GM21360 (cell line): ENCODE measurements around the gene TOLLIP.

Experiments
- ATAC-seq: cut with Tn5 transposase; IDR thresholded peaks from one replicate; pipeline ENCODE4 v1.9.1; 2021; ENCODE audit warnings: mild to moderate bottlenecking, moderate library complexity; ENCODE audit not compliant: unreplicated experiment

The TOLLIP gene

DNA sequence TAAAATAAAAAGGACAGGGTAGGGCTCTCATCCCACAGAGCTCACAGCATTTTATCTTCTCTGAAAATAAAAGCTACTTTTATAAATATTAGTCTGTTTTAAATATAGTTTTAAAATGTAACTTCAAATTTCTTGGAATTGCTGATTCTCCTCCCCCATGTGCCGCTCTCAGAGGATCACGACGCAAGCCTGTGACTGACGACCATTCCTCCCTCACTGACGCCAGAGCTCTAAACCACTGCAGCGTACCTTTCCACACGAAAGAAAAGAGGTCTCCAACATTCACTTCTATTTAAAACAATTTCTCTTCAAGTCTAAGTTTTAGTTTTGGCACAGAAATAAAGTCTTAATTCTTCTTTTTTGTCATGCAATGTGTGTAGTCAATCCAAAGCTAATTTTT, 9.3 kb downstream of the TOLLIP start:
- ATAC-seq = no peak

DNA sequence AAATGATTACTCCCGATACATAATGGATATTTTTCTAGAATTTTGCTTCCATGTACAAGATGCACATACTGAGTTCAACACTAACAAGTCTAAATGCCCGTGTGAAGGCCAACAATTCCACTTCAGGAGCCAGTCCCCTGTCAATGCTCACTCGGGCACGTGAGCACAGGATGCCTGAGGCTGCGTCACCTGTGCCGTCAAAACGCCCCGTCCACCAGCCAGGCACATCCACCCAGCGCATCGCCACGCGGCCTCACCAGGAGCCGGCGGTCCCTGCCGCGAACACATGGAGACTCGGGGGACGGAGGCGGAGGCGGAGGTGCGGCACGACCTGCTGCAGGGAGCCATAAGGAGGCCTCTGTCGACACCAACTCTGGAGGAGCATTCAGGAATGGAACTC, 9.8 kb downstream of the TOLLIP start:
- no peak for ATAC-seq

DNA sequence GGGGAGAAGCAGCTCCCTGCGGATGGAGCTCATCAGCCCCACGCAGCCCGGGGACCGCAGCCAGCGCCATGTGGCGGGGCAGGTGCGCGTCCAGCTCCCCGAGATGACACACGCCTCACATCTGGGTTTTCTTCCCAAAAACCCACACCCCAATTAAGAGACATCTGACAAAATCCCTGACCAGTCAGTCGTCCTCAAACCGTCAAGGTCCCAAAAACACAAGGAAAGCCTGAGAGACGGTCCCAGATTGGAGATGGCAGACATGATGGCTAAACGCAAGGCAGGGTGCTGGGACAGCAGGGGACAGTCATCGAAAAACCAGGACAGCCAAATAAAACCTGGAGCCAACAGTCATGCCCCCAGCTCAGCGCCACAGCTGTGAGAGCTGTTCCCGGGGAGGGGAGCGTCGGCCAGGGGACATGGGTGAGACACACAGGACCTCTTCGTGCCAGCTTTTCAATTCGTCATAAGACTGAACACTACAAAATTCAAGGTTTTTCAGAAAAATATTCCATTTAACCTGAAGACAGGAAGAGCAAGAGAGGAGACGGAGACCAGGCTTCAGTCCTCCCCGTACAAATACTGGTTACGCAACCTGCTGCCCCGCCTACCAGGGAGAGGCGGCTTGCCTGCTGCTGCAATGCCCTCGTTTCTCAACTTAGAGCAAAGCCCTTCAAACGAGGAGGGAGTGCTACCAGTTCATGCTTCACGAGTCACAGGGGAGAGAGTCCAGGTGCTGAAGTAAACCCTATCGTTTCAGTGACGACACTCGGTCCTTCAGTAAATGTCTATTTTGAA, 10.5 kb downstream of the TOLLIP start:
- no peak for ATAC-seq

DNA sequence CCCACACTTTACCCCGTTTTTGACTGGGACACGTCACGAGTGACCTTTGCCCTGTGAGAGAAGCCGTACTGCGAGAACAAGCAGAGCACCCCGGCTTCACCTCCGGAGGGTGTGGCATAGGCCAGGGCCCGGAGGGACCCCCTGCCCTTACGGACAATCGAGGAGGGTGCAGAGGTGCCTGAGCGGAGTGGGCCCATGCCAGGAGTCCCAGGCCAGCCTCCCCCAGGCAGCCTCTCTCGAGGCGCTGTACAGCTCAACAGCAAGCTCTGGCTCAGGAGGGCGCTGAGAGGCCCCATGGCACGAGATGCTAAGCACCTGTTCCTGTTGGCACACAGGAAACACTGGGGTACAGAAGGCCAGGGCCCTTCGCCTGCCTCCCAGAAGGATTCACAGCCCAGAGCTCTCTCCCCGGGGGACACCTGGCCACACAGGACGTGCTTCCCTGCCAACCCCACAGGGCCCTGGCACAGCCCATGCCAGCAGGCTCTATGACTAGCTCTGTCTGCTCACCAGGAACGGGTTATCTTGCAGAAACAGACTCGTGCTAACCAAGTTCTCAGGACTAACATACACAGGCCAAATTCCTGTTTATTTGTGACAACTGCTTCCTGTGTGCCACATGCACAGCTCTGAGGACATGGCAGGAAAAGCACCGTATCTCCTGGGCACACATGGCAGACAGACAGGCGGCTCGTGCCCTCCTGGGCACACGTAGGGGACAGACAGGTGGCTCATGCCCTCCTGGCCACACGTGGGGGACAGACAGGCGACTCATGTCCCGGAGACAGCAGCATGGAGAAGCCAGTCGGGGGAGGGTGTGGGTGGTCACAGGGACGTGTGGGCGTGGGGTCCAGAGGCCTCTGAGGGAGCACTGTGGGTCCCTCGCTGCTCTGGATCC, 11.6 kb downstream of the TOLLIP start:
- no peak for ATAC-seq

DNA sequence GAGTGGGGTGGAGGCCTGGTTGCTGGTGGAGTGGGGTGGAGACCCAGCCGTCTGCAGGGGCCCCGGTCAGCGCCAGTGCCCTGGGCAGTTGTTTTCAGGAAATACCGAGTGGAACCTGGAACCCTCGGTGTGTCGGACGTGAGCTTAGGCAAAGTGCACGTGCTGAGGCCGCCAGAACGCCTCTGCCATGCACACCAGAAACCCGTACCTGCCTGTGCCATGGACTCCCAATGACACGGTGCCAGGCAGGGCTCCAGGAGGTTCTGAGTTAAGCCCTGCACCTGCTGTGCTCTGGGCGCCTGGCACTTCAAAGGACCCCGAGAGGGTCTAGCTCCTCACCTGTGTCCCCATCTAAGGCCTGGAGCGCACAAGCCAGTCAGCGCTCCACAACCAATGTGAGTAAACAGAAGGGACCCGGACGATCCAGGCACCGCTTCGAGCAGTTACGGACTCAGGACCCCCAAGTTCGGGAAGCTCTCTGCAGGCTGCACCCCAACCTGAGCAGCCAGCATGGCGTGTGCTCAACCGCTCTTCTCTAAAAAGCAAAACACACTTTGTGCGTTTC, 12.3 kb downstream of the TOLLIP start:
- no peak for ATAC-seq

DNA sequence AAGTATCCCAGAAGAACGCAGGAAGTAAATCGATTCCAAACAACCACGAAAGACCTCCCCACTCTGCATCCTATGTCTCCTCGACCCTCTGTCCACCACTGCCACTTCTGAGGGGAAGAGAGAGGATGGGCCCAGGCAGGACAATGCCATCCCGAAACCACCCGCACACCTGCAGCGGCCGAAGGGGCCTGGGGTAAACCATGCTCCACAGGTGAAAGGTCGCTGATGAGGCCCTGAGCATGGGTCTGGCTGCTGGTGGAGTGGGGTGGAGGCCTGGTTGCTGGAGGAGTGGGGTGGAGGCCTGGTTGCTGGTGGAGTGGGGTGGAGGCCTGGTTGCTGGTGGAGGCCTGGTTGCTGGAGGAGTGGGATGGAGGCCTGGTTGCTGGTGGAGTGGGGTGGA, 13.1 kb downstream of the TOLLIP start:
- ATAC-seq = no peak

DNA sequence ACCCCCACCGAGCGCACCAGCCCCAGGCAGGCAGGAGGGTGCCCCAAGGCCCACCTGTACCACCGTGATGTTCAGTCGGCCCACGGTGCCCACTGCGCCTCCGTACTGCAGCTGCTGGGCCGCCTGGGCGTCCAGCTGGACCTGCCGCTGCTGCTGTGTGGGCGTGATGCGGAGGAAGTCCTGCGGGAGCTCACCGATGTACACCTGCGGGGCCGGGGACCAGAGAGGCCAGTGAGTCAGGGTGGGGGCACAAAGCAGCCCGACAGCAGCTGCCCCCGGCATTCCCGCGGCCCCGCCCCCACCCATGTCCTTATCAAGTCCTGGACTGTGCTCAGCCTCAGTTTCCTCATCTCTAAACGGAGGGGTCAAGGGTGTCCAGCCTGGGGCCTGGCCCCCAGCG, 13.8 kb downstream of the TOLLIP start:
- no peak for ATAC-seq

DNA sequence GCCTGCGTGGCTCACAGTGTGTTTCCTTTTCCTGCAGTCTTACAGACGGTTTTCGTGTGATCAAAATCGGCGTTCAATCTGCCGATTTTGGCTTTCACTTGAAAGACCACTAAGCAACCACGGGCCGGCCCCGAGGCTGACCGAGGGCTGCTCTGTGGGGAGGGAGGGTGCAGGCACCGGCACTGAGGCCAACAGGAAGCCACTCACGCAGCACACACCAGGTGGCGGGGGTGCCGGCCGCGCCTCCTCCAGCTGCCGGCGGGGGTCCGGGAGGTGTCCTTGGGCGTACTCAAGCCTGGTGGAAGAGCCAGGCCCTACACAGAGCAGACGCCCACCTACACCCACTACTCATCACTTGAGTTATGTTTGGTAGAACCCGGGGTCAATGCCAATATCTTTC, 14.3 kb downstream of the TOLLIP start:
- ATAC-seq = no peak

DNA sequence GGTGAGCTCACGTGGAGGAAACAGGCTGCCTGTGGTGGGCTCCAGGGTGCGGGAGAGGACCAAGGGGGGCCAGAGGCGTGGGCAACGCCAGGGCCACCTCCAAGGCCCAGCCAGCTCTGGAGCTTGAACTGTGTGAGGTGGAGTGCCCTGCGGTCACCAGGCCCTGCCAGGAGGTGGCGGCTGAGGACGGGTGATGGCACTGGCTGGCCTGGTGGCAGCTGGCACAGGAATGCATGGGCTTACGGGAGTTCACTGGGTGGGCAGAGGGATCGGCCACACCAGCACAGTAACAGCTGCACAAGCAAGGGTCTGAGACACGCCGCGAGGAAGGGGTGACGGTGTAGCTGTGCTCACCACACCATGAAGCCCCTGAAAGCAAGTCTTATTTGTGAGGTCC, 15.8 kb downstream of the TOLLIP start:
- ATAC-seq = no peak

DNA sequence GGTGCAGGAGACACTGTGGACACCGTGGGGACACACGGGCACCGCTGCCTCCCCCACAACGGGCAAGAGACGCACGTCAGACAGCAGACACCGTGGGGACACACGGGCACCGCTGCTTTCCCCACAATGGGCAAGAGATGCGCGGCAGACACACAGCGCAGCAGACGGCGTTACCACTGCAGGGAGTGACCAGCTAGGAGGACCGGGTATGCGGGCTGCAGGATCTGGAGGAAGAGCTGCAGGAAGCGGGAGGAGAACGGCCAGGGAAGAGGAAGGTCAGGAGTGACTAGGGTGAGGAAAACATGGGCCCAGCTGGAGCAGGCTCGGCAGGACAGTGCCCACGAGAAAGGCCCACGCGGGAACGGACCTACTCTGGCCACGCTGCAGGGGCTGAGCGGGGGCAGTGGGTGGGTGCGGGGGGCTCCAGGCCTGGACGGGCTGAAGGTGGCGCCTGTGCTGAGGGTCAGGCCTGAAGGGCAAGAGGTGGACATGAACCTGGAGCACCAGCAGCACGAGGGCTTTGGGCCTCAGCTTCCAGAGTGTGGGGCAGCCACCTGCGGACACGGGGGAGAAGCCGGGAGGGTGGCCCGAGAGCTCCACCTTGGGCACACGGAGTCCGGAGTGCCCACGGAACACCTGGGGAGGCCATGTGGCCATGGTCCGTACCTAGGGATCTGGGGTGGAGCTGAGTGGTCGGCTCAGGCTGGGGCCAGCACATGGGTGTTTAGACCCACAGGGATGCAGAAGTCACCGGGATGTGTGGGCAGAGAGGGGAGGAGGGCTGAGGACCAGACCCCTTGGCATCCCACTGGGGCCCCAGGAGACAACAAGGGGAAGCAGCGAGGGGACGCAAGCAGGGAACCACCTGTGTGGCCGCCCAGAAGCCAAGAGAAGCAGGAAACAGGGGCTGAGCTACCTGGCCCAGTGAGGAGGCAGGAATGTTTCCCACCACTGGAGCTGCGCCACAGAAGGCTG, 16.5 kb downstream of the TOLLIP start:
- no peak for ATAC-seq

DNA sequence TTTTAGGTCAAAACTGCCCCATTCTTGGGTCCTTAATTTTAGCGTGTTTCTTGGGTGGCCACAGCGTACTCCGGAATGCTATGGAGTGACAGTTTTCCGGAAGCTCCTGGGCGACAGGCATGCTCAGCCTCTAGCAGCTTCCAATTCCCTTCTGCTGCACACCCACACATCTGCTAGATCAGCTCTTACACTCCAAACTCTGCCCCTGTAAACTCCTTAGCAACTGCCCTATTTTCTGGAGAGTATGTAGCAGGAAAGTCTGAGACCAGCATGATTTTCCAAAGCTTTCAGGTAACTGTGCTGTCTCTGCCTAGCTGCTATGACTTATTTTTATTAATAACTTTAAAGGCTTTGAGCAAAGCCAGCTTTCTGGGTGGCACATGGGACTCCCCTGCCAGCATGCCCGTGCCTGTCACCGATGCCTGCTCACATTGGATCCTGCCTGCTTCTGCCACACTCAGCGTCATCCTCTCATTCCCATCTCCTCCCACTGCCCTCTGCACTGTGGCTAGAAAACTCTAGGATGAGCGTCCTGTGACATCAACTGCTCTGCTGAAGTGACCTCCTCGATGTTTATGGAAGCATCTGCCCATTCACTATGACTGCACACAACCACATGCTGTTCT, 17.3 kb downstream of the TOLLIP start:
- no peak for ATAC-seq

DNA sequence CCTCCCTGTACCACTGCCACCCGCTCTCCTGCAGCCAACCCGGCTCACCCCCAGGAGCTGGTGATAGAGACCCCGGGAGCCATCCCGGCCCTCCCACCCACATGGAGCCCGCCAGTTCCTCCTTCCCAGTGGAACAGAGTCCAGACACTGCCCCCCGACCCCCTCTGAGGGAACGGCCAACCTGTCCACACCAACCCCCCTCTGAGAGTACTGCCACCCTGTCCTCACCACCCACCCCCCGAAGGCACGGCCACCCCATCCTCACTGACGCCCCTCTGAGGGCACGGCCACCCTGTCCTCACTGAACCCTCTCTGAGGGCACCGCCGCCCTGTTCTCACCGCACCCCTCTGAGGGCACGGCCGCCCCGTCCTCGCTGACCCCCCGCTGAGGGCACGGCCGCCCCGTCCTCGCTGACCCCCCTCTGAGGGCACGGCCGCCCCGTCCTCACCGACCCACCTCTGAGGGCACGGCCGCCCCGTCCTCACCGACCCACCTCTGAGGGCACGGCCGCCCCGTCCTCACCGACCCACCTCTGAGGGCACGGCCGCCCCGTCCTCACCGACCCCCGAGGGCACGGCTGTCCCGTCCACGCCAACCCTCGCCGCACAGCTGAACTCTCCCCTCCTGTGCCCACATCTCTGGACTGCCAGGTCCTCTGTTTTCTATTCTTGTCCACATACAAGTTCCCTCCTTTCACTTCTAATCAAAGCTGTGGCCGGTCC, 18.0 kb downstream of the TOLLIP start:
- no peak for ATAC-seq

DNA sequence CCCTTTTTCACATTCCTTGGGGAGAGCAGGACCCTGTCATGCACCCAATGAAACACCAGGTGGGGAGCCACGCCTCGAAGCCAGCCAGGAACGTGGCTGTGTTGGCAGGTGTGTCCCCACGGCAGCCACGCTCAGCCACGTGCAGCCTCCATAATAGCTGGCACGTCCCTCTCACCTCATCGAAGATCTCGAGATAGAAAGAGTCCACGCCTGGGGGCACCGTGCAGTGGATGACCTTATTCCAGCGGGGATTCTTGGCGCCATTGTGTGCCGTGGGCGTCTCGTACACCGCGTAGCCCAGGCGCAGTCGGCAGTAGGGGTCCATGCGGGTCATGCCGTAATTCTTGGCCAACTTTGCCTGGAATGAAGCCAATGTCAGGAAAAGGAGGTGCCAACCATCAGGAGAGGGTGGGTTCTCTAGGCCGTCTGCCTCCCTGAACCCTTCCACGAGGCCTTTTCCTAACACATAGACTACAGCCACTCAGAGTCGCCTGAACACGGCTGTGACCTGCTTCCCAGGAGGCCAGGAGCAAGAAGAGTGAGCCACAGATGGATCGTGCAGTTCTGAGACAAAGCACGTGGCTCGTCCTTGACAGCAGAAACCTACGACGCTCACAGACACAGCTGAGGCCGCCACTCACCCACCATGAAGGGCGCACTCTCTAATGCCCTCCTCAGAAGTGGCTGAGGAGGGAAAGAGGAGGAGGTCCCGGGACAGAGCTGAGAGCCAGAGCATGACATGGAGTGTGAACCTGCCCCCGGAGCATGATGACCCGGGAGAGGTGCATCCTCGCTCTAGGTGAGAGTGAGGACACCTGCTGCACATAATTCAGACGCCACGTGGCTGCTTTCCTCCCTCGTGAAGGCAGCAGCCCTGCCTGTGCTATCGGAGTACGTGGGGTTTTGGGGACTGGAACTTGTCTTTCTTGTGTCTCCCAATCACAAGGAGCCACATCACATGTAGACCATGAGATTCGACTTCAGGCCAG, 19.1 kb downstream of the TOLLIP start:
- no peak for ATAC-seq

DNA sequence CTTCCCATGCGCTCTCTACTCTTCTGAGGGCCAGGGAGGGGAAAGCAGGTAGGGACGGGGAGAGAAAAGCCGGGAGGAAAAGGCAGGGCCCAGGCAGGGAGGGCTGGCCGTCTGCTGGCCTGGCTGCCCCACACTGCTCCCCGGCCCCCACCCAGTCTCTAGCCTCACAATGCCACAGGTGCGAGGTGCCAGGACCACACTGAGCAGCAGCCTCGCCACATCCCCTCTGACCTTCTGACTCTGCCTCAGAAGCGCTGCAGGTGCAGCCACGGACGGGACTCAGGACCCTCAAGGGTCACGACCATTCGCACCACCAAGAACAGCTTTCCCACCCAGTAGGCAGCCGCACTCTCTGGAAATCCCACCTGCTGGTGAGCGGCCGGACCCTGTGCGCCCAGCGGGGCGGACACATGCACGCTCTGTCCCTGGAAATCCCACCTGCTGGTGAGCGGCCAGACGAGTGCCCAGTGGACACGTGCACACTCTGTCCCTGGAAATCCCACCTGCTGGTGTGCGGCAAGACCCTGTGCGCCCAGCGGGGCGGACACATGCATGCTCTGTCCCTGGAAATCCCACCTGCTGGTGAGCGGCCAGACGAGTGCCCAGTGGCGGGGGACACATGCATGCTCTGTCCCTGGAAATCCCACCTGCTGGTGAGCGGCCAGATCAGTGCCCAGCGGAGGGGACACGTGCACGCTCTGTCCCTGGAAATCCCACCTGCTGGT, 20.1 kb downstream of the TOLLIP start:
- no peak for ATAC-seq

DNA sequence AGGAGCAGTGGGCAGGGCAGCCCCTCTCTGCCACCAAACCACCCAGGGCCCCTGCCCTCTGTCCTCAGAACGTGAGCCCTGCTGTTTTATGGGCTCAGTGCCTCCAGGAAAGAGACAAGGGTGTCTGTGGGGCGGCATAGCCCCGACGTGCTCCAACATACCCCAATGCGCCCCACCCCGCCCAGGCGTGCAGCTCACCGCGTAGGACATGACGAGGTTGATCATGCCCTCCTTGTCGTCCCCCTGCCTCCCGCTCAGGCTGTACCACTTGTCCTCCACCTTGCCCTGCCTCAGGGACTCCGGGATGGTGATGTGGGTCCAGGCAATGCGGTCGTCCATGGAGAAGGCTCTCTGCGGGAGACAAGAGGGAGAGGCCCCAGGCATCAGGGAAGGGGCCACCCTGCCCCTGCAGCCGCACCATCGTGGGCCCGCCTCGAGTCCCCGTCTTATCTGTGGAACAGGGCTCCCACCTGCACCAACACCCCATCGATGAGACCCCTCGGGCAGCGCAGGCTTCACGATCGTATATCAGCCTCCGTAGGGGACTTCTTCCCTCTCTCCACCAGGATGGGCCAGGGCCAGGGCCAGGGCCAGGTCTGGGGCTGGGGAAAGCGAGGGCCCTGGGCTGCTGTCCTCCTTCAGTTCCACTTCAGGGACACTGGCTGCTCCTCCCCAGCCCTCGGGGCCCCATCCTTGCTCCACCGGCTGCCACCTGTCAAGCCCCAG, 20.8 kb downstream of the TOLLIP start:
- ATAC-seq = no peak

DNA sequence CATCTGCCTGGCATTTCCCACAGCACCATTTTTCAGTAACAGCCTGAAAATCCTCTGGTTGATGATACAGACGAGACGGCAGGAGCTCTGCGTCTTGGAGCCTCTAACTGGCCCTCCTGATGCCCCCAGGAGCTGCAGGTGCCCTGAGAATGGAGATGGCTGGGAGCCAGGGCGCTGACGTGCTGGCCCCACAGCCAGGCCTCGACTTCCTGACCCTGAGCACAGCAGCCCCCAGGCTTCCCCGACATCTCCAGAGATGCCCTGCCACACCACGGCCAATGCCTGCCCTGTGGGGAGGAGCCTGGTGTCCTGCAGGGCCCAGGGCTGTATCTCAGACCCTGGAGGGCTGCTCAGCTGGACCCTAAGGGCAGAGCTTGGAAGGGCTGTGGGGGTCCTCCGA, 21.5 kb downstream of the TOLLIP start:
- ATAC-seq = no peak

DNA sequence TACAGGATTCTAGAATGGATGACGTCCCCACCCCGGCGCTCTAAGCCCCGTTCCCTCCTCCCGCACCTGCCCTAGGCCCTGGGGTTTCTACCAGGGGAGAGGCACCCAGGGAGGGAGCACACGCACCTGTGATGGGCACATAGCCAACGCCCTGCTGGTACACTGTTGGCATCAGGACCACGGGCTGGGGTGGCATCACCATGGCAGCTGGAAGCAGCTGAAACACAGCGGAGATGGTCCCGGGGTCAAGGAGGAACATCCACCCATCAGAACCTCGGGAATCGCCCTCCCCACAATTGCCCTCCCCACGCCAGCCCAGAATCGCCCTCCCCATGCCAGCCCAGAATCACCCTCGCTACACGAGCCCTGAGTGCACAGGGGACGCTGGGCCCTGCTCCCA, 23.6 kb downstream of the TOLLIP start:
- no peak for ATAC-seq
